H1 (cell line): ENCODE data around the gene KLHL5. TPM values are rescaled to one million over a fixed set of nuclear protein-coding genes. Genes with fewer than 3 reads are reported as not detected.

Experiments
- CTCF ChIA-PET: fragments of 300-600 bp; sonication (Branson Sonifier 250); formaldehyde crosslinking; loops from one replicate; lab custom pipeline; 2021; ENCODE audit not compliant: partially characterized antibody; lab: Charles Lee
- POLR2A ChIA-PET: fragments of 300-600 bp; sonication (Branson Sonifier 250); formaldehyde crosslinking; loops from one replicate; lab custom pipeline; 2021; ENCODE audit warnings: inconsistent platforms; ENCODE audit not compliant: partially characterized antibody; lab: Charles Lee
- DNase-seq, 2 experiments: peaks; one replicate each; pipeline versions ENCODE4 v3.0.0 to v3.0.0-alpha.2; 2010 to 2022; ENCODE audit warnings: low spot score in 2 of 2, low read depth in 1 of 2, mixed read lengths in 1 of 2
- FAIRE-seq: peaks from 2 replicates; lab custom pipeline; 2011; peaks lifted over from hg19 to GRCh38; lab: Jason Lieb, UNC
- H2AFZ ChIP-seq: 2 replicates; pipeline ENCODE4 v1.8.1; 2012; ENCODE audit warnings: low read length, inconsistent platforms
- H2AK5ac ChIP-seq: 2 replicates; pipeline ENCODE4 v1.6.1; 2013; ENCODE audit warnings: low read depth, low read length
- H2BK120ac ChIP-seq: replicated peaks from 2 replicates; pipeline ENCODE3; 2013; ENCODE audit warnings: low read depth, low read length, inconsistent platforms
- H2BK12ac ChIP-seq: 2 replicates; pipeline ENCODE4 v1.6.1; 2013; ENCODE audit warnings: low read depth, low read length
- H2BK15ac ChIP-seq: 2 replicates; pipeline ENCODE4 v1.6.1; 2013; ENCODE audit warnings: low read length
- H2BK20ac ChIP-seq: 2 replicates; pipeline ENCODE4 v1.6.1; 2013; ENCODE audit warnings: low read length
- H2BK5ac ChIP-seq: 2 replicates; pipeline ENCODE4 v1.6.1; 2013; ENCODE audit warnings: low read depth, low read length
- H3K14ac ChIP-seq: 2 replicates; pipeline ENCODE4 v1.6.1; 2013; ENCODE audit warnings: inconsistent platforms; ENCODE audit not compliant: insufficient read length
- H3K18ac ChIP-seq: 2 replicates; pipeline ENCODE4 v1.6.1; 2013; ENCODE audit warnings: low read length; ENCODE audit errors: extremely low read depth
- H3K23ac ChIP-seq: 2 replicates; pipeline ENCODE4 v1.6.1; 2013; ENCODE audit warnings: inconsistent platforms; ENCODE audit not compliant: insufficient read length
- H3K23me2 ChIP-seq: 2 replicates; pipeline ENCODE4 v1.6.1; 2013; ENCODE audit warnings: low read depth, low read length
- H3K27ac ChIP-seq: 2 replicates; pipeline ENCODE4 v1.6.1; 2011; ENCODE audit warnings: low read depth, low read length, inconsistent platforms
- H3K27me3 ChIP-seq, 4 experiments: replicated peaks in 1 of 4; 1 replicate in 1 of 4; 2 replicates in 3 of 4; pipeline versions ENCODE4 v1.6.1 to v1.8.1; 2011 to 2013; ENCODE audit warnings: low read length in 3 of 4, mild to moderate bottlenecking in 3 of 4, inconsistent platforms in 2 of 4, mixed read lengths in 2 of 4, moderate library complexity in 1 of 4; ENCODE audit not compliant: control insufficient read depth in 3 of 4, insufficient read depth in 3 of 4; ENCODE audit errors: extremely low read depth in 1 of 4
- H3K36me3 ChIP-seq, 4 experiments: 2 replicates each; pipeline versions ENCODE4 v1.6.1 to v1.8.1; 2011 to 2013; ENCODE audit warnings: mild to moderate bottlenecking in 4 of 4, low read length in 3 of 4, moderate library complexity in 2 of 4, control low read depth in 1 of 4, inconsistent platforms in 1 of 4; ENCODE audit not compliant: insufficient read depth in 4 of 4, control insufficient read depth in 2 of 4
- H3K4ac ChIP-seq: replicated peaks from 2 replicates; pipeline ENCODE3; 2013; ENCODE audit warnings: low read length, low read depth, mixed read lengths, inconsistent platforms; ENCODE audit not compliant: insufficient read length
- H3K4me1 ChIP-seq, 4 experiments: replicated peaks in 1 of 4; 1 replicate in 1 of 4; 2 replicates in 3 of 4; pipeline versions ENCODE4 v1.6.1 to v1.8.1; 2011 to 2013; ENCODE audit warnings: low read length in 3 of 4, inconsistent platforms in 2 of 4, mixed read lengths in 1 of 4; ENCODE audit not compliant: insufficient read depth in 4 of 4, control insufficient read depth in 3 of 4
- H3K4me2 ChIP-seq, 2 experiments: 2 replicates each; pipeline versions ENCODE4 v1.6.1 to v1.8.1; 2011 to 2013; ENCODE audit warnings: low read depth in 2 of 2, low read length in 2 of 2, control low read depth in 1 of 2, inconsistent platforms in 1 of 2, mild to moderate bottlenecking in 1 of 2; ENCODE audit not compliant: insufficient read depth in 1 of 2
- H3K4me3 ChIP-seq, 4 experiments: fragments of 200-600, 300-600 bp in 1 of 4; sonication (generic), shearing (Covaris generic), sonication (Bioruptor Twin) in 1 of 4; 2 replicates each; pipeline versions ENCODE4 v1.5.1 to v1.8.1; 2011 to 2016; ENCODE audit warnings: low read length in 4 of 4, low read depth in 3 of 4, control low read depth in 2 of 4, inconsistent platforms in 2 of 4, mild to moderate bottlenecking in 2 of 4, mixed read lengths in 1 of 4, moderate library complexity in 1 of 4; ENCODE audit not compliant: insufficient read depth in 2 of 4; ENCODE audit errors: extremely low read depth in 1 of 4
- H3K56ac ChIP-seq: replicated peaks from 2 replicates; pipeline ENCODE3; 2013; ENCODE audit warnings: low read depth, mild to moderate bottlenecking, mixed read lengths, low read length, inconsistent platforms; ENCODE audit not compliant: insufficient read length
- H3K79me1 ChIP-seq: 2 replicates; pipeline ENCODE4 v1.6.1; 2013; ENCODE audit warnings: low read depth, low read length, control low read depth
- H3K79me2 ChIP-seq, 2 experiments: 2 replicates each; pipeline versions ENCODE4 v1.6.1 to v1.8.1; 2012 to 2013; ENCODE audit warnings: low read length in 2 of 2, mild to moderate bottlenecking in 2 of 2, inconsistent platforms in 1 of 2; ENCODE audit not compliant: insufficient read depth in 2 of 2, control insufficient read depth in 1 of 2
- H3K9ac ChIP-seq, 4 experiments: replicated peaks in 1 of 4; 1 replicate in 1 of 4; 2 replicates in 3 of 4; pipeline versions ENCODE4 v1.6.1 to v1.8.1; 2011 to 2013; ENCODE audit warnings: low read depth in 3 of 4, low read length in 3 of 4, control low read depth in 2 of 4, mild to moderate bottlenecking in 2 of 4, moderate library complexity in 2 of 4, inconsistent platforms in 1 of 4; ENCODE audit errors: extremely low read depth in 1 of 4
- H3K9me3 ChIP-seq, 2 experiments: 2 replicates each; pipeline versions ENCODE4 v1.6.1 to v1.8.1; 2012 to 2013; ENCODE audit warnings: mild to moderate bottlenecking in 2 of 2, moderate library complexity in 2 of 2, control low read depth in 1 of 2, inconsistent platforms in 1 of 2, low read depth in 1 of 2, low read length in 1 of 2, mixed read lengths in 1 of 2; ENCODE audit not compliant: insufficient read depth in 2 of 2
- H4K20me1 ChIP-seq, 2 experiments: replicated peaks in 1 of 2; 2 replicates each; pipeline versions ENCODE3 to v1.8.1; 2011 to 2013; ENCODE audit warnings: inconsistent platforms in 2 of 2, low read length in 2 of 2, mild to moderate bottlenecking in 1 of 2; ENCODE audit not compliant: insufficient read depth in 2 of 2, control insufficient read depth in 1 of 2
- H4K5ac ChIP-seq: 2 replicates; pipeline ENCODE4 v1.6.1; 2013; ENCODE audit warnings: low read length, low read depth, mixed read lengths, inconsistent platforms; ENCODE audit not compliant: insufficient read length
- H4K8ac ChIP-seq: 2 replicates; pipeline ENCODE4 v1.8.0; 2013; ENCODE audit warnings: mild to moderate bottlenecking, moderate library complexity, low read length, inconsistent platforms; ENCODE audit not compliant: insufficient read depth; ENCODE audit errors: extremely low read depth
- H4K91ac ChIP-seq: replicated peaks from 2 replicates; pipeline ENCODE3; 2013; ENCODE audit warnings: low read length, mixed read lengths, inconsistent platforms; ENCODE audit not compliant: insufficient read length
- BACH1 ChIP-seq: IDR thresholded peaks from 2 replicates; pipeline ENCODE4 v1.6.1; 2012; ENCODE audit warnings: low read length, improper control_type of control experiment
- CBX5 ChIP-seq: fragments of 300-800, 300-1000 bp; sonication (generic); IDR thresholded peaks from 2 replicates; pipeline ENCODE4 v1.7.1; 2016; ENCODE audit warnings: antibody characterized with exemption, low read length, low read depth
- CHD2 ChIP-seq: IDR thresholded peaks from 2 replicates; pipeline ENCODE4 v1.6.1; 2012; ENCODE audit warnings: low read length, improper control_type of control experiment
- EP300 ChIP-seq, 2 experiments: IDR thresholded peaks; 1 replicate in 1 of 2; 2 replicates in 1 of 2; pipeline ENCODE4 v1.6.1; 2011 to 2012; ENCODE audit warnings: low read depth in 2 of 2, low read length in 2 of 2, mild to moderate bottlenecking in 2 of 2, borderline replicate concordance in 1 of 2, inconsistent platforms in 1 of 2, moderate library complexity in 1 of 2
- GTF2F1 ChIP-seq: IDR thresholded peaks from 2 replicates; pipeline ENCODE4 v1.6.1; 2012; ENCODE audit warnings: low read depth, low read length, improper control_type of control experiment, borderline replicate concordance
- MAFK ChIP-seq: IDR thresholded peaks from 2 replicates; pipeline ENCODE4 v1.6.1; 2012; ENCODE audit warnings: low read depth, mild to moderate bottlenecking, improper control_type of control experiment, low read length
- RNF2 ChIP-seq: fragments of 200-900, 300-1000 bp; sonication (generic); IDR thresholded peaks from 2 replicates; pipeline ENCODE4 v1.7.1; 2016; ENCODE audit warnings: borderline replicate concordance, low read depth, mild to moderate bottlenecking, antibody characterized with exemption, low read length; ENCODE audit not compliant: poor library complexity, severe bottlenecking; ENCODE audit errors: missing control alignments
- SP2 ChIP-seq: IDR thresholded peaks from 2 replicates; pipeline ENCODE4 v1.6.1; 2012; ENCODE audit warnings: mild to moderate bottlenecking, low read length, inconsistent platforms
- SP4 ChIP-seq: IDR thresholded peaks from 2 replicates; pipeline ENCODE4 v1.6.1; 2012; ENCODE audit warnings: low read length, inconsistent platforms
- SRF ChIP-seq: IDR thresholded peaks from 2 replicates; pipeline ENCODE4 v1.6.1; 2011; ENCODE audit warnings: mild to moderate bottlenecking, low read depth, low read length, moderate library complexity
- polyA plus RNA-seq, 7 experiments: library from polyadenylated mRNA; depleted of rRNA in 3 of 7; stranded (reverse) in 5 of 7; unstranded in 2 of 7; fragments of >200 nt in 5 of 7; fragments of 200-250 nt in 2 of 7; gene quantifications; 1 replicate in 5 of 7; 2 replicates in 1 of 7; 4 replicates in 1 of 7; pipeline versions ENCODE4 v1.2.1 to v1.2.3, GENCODE V29; 2011 to 2013; ENCODE audit warnings: missing spikeins in 2 of 7, mixed read lengths in 2 of 7
- total RNA-seq: library from RNA; stranded (reverse); fragmentation: NEBNext Ultra II Directional; extraction: Animal tissue kit (Norgen Biotek cat#: 25700); gene quantifications from 2 replicates; pipeline ENCODE4 v1.2.1, GENCODE V29; 2021
- TF ChIP-seq, protein P1 (sequence below): IDR thresholded peaks from 2 replicates; pipeline ENCODE4 v1.6.1; 2011; ENCODE audit warnings: low read depth, mild to moderate bottlenecking, low read length; ENCODE audit not compliant: insufficient read depth
- TF ChIP-seq, protein P2 (sequence below): IDR thresholded peaks from 2 replicates; pipeline ENCODE4 v1.6.1; 2012; ENCODE audit warnings: inconsistent platforms
- TF ChIP-seq, protein P3 (sequence below): IDR thresholded peaks from 2 replicates; pipeline ENCODE4 v1.6.1; 2012; ENCODE audit warnings: low read length, inconsistent platforms

KLHL5 gene
- total and polyA plus RNA-seq, 2 of the 8 experiments (the other 6 are each of a cell fraction or from before 2014, with no cell fraction given): 13.0 to 23.6 TPM

DNA sequence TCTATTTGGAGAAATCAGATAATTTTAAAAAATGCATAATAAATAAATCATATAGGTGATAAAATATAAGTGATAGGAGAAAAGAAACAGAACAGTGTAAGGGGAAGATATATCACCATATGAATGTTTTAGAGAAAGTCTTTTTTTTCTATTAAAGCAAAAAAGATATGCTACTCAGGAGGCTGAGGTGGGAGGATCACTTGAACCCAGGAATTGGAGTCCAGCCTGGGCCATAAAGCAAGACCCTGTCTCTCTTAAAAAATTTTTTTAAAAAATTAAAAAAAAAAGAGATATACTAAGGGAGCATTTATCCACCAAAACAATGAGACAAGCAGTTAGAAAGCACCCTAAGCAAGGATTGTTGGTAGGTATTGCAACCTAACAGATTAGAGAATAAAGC lies 35.9 kb upstream of the KLHL5 start:
- no peak overlapping the region for H4K8ac ChIP-seq
- H3K79me2 ChIP-seq: no peaks in the 10 kb centered on the region
- H2AK5ac ChIP-seq: no peak overlapping the region
- no peak overlapping the region for H2BK12ac ChIP-seq
- no peak overlapping the region for H4K91ac ChIP-seq
- H3K4me2 ChIP-seq: no peak overlapping the region
- H4K5ac ChIP-seq: no peak overlapping the region
- no peak overlapping the region for H3K56ac ChIP-seq
- no peak for FAIRE-seq
- H3K14ac ChIP-seq: no peak overlapping the region
- no peak overlapping the region for H2AFZ ChIP-seq
- no peak overlapping the region for H3K27ac ChIP-seq
- DNase-seq: no peak
- no peaks in the 10 kb centered on the region for H3K27me3 ChIP-seq
- no peaks in the 10 kb centered on the region for H3K36me3 ChIP-seq
- H2BK15ac ChIP-seq: no peak overlapping the region
- no peak overlapping the region for H3K23ac ChIP-seq
- TF ChIP-seq SP4 (no peak), CBX5 (no peak), MAFK (no peak), EP300 (IDR thresholded peaks at IDR 0.05; ENCODE audit: borderline replicate concordance in 1 of 2, low read depth in 2 of 2, low read length in 2 of 2) (no peak), SP2 (no peak), SRF (no peak), BACH1 (no peak), CHD2 (no peak), RNF2 (no peak), GTF2F1 (no peak)
- TF ChIP-seq, protein P1, sequence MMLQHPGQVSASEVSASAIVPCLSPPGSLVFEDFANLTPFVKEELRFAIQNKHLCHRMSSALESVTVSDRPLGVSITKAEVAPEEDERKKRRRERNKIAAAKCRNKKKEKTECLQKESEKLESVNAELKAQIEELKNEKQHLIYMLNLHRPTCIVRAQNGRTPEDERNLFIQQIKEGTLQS: no peak
- TF ChIP-seq, protein P2, sequence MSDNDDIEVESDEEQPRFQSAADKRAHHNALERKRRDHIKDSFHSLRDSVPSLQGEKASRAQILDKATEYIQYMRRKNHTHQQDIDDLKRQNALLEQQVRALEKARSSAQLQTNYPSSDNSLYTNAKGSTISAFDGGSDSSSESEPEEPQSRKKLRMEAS: no peak
- TF ChIP-seq, protein P3, sequence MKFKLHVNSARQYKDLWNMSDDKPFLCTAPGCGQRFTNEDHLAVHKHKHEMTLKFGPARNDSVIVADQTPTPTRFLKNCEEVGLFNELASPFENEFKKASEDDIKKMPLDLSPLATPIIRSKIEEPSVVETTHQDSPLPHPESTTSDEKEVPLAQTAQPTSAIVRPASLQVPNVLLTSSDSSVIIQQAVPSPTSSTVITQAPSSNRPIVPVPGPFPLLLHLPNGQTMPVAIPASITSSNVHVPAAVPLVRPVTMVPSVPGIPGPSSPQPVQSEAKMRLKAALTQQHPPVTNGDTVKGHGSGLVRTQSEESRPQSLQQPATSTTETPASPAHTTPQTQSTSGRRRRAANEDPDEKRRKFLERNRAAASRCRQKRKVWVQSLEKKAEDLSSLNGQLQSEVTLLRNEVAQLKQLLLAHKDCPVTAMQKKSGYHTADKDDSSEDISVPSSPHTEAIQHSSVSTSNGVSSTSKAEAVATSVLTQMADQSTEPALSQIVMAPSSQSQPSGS: no peak
- TF ChIP-seq, all 59 proteins: peak for 0
- Histone ChIP-seq H3K4ac (no peak overlapping the region), H3K79me1 (no peaks in the 10 kb centered on the region), H3K23me2 (no peaks in the 10 kb centered on the region), H3K4me1 (no peaks in the 10 kb centered on the region), H2BK20ac (no peak overlapping the region), H3K9me3 (no peaks in the 10 kb centered on the region), H3K9ac (no peak overlapping the region), H3K18ac (no peak overlapping the region), H2BK120ac (no peak overlapping the region), H2BK5ac (no peak overlapping the region), H4K20me1 (no peaks in the 10 kb centered on the region), H3K4me3 (no peak overlapping the region)
- POLR2A ChIA-PET: no interaction called here
- CTCF ChIA-PET: no interaction called here
